ENCODE measurements around the gene ANKRD61.
A peak's percentile ranks its signal among the peaks of the same experiment; 100 is the strongest.
"Not testable (repeated sequence)": the region's sequence is repeated elsewhere in the genome, so short reads cannot be mapped to it uniquely, and the experiment has no call there.

ANKRD61 gene

GRCh38 chr7:6030988-6031387 is at the start of gene ANKRD61:
TSS of gene ANKRD61 (plus strand) at chr7:6031376. CDS start at chr7:6031376, 0 bp downstream.
- Histone ChIP-seq H3K36me3 (ENCODE audit: control insufficient read depth, insufficient read depth, low read length) (peaks cover 95% of the 10 kb centered on the region), H3K4me3 (ENCODE audit: low read depth, low read length) (no peak within 1 kb of the TSS), H3K27me3 (ENCODE audit: control insufficient read depth, insufficient read depth, low read length) (no peaks in the 10 kb centered on the region), H3K9me3 (ENCODE audit: control insufficient read depth, insufficient read depth, low read length) (no peaks in the 10 kb centered on the region), H3K27ac (ENCODE audit: low read depth, low read length) (no peak within 1 kb of the TSS), H3K4me1 (ENCODE audit: control insufficient read depth, insufficient read depth, low read length) (no peaks in the 10 kb centered on the region), H3K9ac (ENCODE audit: low read depth, low read length) (no peak within 1 kb of the TSS)

GRCh38 chr7:5987061-5987460 is 44.1 kb upstream of the ANKRD61 start:
- H3K9me3 ChIP-seq (ENCODE audit: control insufficient read depth, insufficient read depth, low read length); H3K27me3 ChIP-seq (ENCODE audit: control insufficient read depth, insufficient read depth, low read length); H3K4me3 ChIP-seq (ENCODE audit: low read depth, low read length); H3K4me1 ChIP-seq (ENCODE audit: control insufficient read depth, insufficient read depth, low read length); H3K27ac ChIP-seq (ENCODE audit: low read depth, low read length); H3K9ac ChIP-seq (ENCODE audit: low read depth, low read length): not testable (repeated sequence)
- peaks cover 41% of the 10 kb centered on the region for H3K36me3 ChIP-seq (ENCODE audit: control insufficient read depth, insufficient read depth, low read length)

- no peak overlapping the region for H3K9ac ChIP-seq (ENCODE audit: low read depth, low read length)
- no peak overlapping the region for H3K27ac ChIP-seq (ENCODE audit: low read depth, low read length)
- no peaks in the 10 kb centered on the region for H3K9me3 ChIP-seq (ENCODE audit: control insufficient read depth, insufficient read depth, low read length)
- peaks cover 75% of the 10 kb centered on the region for H3K36me3 ChIP-seq (ENCODE audit: control insufficient read depth, insufficient read depth, low read length)
- H3K27me3 ChIP-seq (ENCODE audit: control insufficient read depth, insufficient read depth, low read length): no peaks in the 10 kb centered on the region
- H3K4me3 ChIP-seq (ENCODE audit: low read depth, low read length): no peak overlapping the region
- no peaks in the 10 kb centered on the region for H3K4me1 ChIP-seq (ENCODE audit: control insufficient read depth, insufficient read depth, low read length)
Observed at GRCh38 chr7:5997210-5997808, 33.9 kb upstream of the ANKRD61 start.

GRCh38 chr7:6007386-6007785 is 23.8 kb upstream of the ANKRD61 start:
- H3K9me3 ChIP-seq (ENCODE audit: control insufficient read depth, insufficient read depth, low read length): no peaks in the 10 kb centered on the region
- no peak overlapping the region for H3K4me3 ChIP-seq (ENCODE audit: low read depth, low read length)
- H3K4me1 ChIP-seq (ENCODE audit: control insufficient read depth, insufficient read depth, low read length): no peaks in the 10 kb centered on the region
- H3K27ac ChIP-seq (ENCODE audit: low read depth, low read length): no peak overlapping the region
- H3K9ac ChIP-seq (ENCODE audit: low read depth, low read length): no peak overlapping the region
- no peaks in the 10 kb centered on the region for H3K27me3 ChIP-seq (ENCODE audit: control insufficient read depth, insufficient read depth, low read length)
- H3K36me3 ChIP-seq (ENCODE audit: control insufficient read depth, insufficient read depth, low read length): peaks cover 36% of the 10 kb centered on the region

- peak overlapping the region; percentile 97 for H3K27ac ChIP-seq (ENCODE audit: low read depth, low read length)
- peaks cover 37% of the 10 kb centered on the region for H3K36me3 ChIP-seq (ENCODE audit: control insufficient read depth, insufficient read depth, low read length)
- H3K9ac ChIP-seq (ENCODE audit: low read depth, low read length): peak overlapping the region; percentile 92
Observed at GRCh38 chr7:6007835-6008590, 23.2 kb upstream of the ANKRD61 start.

GRCh38 chr7:6008668-6009611 is 22.2 kb upstream of the ANKRD61 start, which contains the start of the genes AIMP2 and PMS2:
TSS of gene AIMP2 (plus strand) at chr7:6009272. CDS start at chr7:6009364, 92 bp downstream.
TSS of gene PMS2 (minus strand) at chr7:6009049. CDS start at chr7:6009019, 30 bp downstream.
- peaks cover 35% of the 10 kb centered on the region for H3K36me3 ChIP-seq (ENCODE audit: control insufficient read depth, insufficient read depth, low read length)

More at GRCh38 chr7:6007835-6008590, 23.2 kb upstream of the ANKRD61 start:
- H3K4me1 ChIP-seq (ENCODE audit: control insufficient read depth, insufficient read depth, low read length); H3K27me3 ChIP-seq (ENCODE audit: control insufficient read depth, insufficient read depth, low read length); H3K9me3 ChIP-seq (ENCODE audit: control insufficient read depth, insufficient read depth, low read length): not testable (repeated sequence)
- peak overlapping the region; percentile 96 for H3K4me3 ChIP-seq (ENCODE audit: low read depth, low read length)

GRCh38 chr7:6010370-6010769 is 20.8 kb upstream of the ANKRD61 start:
- H3K27me3 ChIP-seq (ENCODE audit: control insufficient read depth, insufficient read depth, low read length); H3K27ac ChIP-seq (ENCODE audit: low read depth, low read length); H3K9me3 ChIP-seq (ENCODE audit: control insufficient read depth, insufficient read depth, low read length); H3K9ac ChIP-seq (ENCODE audit: low read depth, low read length); H3K4me1 ChIP-seq (ENCODE audit: control insufficient read depth, insufficient read depth, low read length): not testable (repeated sequence)
- Histone ChIP-seq H3K4me3 (ENCODE audit: low read depth, low read length) (peak overlapping the region; percentile 96), H3K36me3 (ENCODE audit: control insufficient read depth, insufficient read depth, low read length) (peaks cover 38% of the 10 kb centered on the region)

More at GRCh38 chr7:6008668-6009611, 22.2 kb upstream of the ANKRD61 start, which contains the start of the genes AIMP2 and PMS2:
- Histone ChIP-seq H3K27me3 (ENCODE audit: control insufficient read depth, insufficient read depth, low read length) (no peaks in the 10 kb centered on the region), H3K4me1 (ENCODE audit: control insufficient read depth, insufficient read depth, low read length) (no peaks in the 10 kb centered on the region), H3K27ac (ENCODE audit: low read depth, low read length) (peak within 1 kb of the TSS; percentile 97), H3K9me3 (ENCODE audit: control insufficient read depth, insufficient read depth, low read length) (no peaks in the 10 kb centered on the region), H3K4me3 (ENCODE audit: low read depth, low read length) (peak within 1 kb of the TSS; percentile 96), H3K9ac (ENCODE audit: low read depth, low read length) (peak within 1 kb of the TSS; percentile 96)

GRCh38 chr7:6011541-6011940 is 19.6 kb upstream of the ANKRD61 start:
- Histone ChIP-seq H3K4me3 (ENCODE audit: low read depth, low read length) (no peak overlapping the region), H3K27me3 (ENCODE audit: control insufficient read depth, insufficient read depth, low read length) (no peaks in the 10 kb centered on the region), H3K4me1 (ENCODE audit: control insufficient read depth, insufficient read depth, low read length) (no peaks in the 10 kb centered on the region), H3K36me3 (ENCODE audit: control insufficient read depth, insufficient read depth, low read length) (peaks cover 48% of the 10 kb centered on the region), H3K27ac (ENCODE audit: low read depth, low read length) (no peak overlapping the region), H3K9me3 (ENCODE audit: control insufficient read depth, insufficient read depth, low read length) (no peaks in the 10 kb centered on the region), H3K9ac (ENCODE audit: low read depth, low read length) (no peak overlapping the region)

GRCh38 chr7:6012355-6013104 is 18.6 kb upstream of the ANKRD61 start:
- H3K4me1 ChIP-seq (ENCODE audit: control insufficient read depth, insufficient read depth, low read length): no peaks in the 10 kb centered on the region
- H3K9me3 ChIP-seq (ENCODE audit: control insufficient read depth, insufficient read depth, low read length): no peaks in the 10 kb centered on the region
- no peak overlapping the region for H3K4me3 ChIP-seq (ENCODE audit: low read depth, low read length)
- H3K27ac ChIP-seq (ENCODE audit: low read depth, low read length): no peak overlapping the region
- peaks cover 56% of the 10 kb centered on the region for H3K36me3 ChIP-seq (ENCODE audit: control insufficient read depth, insufficient read depth, low read length)
- H3K27me3 ChIP-seq (ENCODE audit: control insufficient read depth, insufficient read depth, low read length): no peaks in the 10 kb centered on the region
- H3K9ac ChIP-seq (ENCODE audit: low read depth, low read length): no peak overlapping the region

- Histone ChIP-seq H3K4me1 (ENCODE audit: control insufficient read depth, insufficient read depth, low read length) (no peaks in the 10 kb centered on the region), H3K27me3 (ENCODE audit: control insufficient read depth, insufficient read depth, low read length) (no peaks in the 10 kb centered on the region), H3K9ac (ENCODE audit: low read depth, low read length) (no peak overlapping the region), H3K9me3 (ENCODE audit: control insufficient read depth, insufficient read depth, low read length) (no peaks in the 10 kb centered on the region), H3K4me3 (ENCODE audit: low read depth, low read length) (no peak overlapping the region), H3K36me3 (ENCODE audit: control insufficient read depth, insufficient read depth, low read length) (peaks cover 83% of the 10 kb centered on the region), H3K27ac (ENCODE audit: low read depth, low read length) (no peak overlapping the region)
Observed at GRCh38 chr7:6015917-6016652, 15.1 kb upstream of the ANKRD61 start.

All from HUES48 (cell line).